Cerebellar nuclear complex (tissue), 1 donor: ENCODE results near the gene CCDC9B.
A peak's percentile ranks its signal among the peaks of the same experiment; 100 is the strongest.

Source experiments
- DNase-seq, 2 experiments: peaks; one replicate each; lab custom pipeline; 2025; lab: John Stamatoyannopoulos, UW

The CCDC9B gene

GRCh38 chr15:40340740-40341400 is at the start of gene CCDC9B:
Gene CCDC9B, minus strand, starts transcription at chr15:40340939. Its CDS starts 120 bp downstream, at chr15:40340819.
- DNase-seq, result no peak

- DNase-seq, result no peak
Observed at GRCh38 chr15:40389824-40390595, 49.3 kb upstream of the CCDC9B start.

- DNase-seq, result no peak
Observed at GRCh38 chr15:40388941-40389823, 48.4 kb upstream of the CCDC9B start.

- DNase-seq, result no peak
Observed at GRCh38 chr15:40386480-40386879, 45.7 kb upstream of the CCDC9B start.

- DNase-seq, result peak; percentile 53 to 82
Observed at GRCh38 chr15:40382580-40383456, 42.1 kb upstream of the CCDC9B start, which contains the start of gene KNSTRN. Gene KNSTRN, plus strand, starts transcription at chr15:40382721. Its CDS starts 115 bp downstream, at chr15:40382836.

- no peak for DNase-seq
Observed at GRCh38 chr15:40381818-40382529, 41.2 kb upstream of the CCDC9B start.

- no peak for DNase-seq
Observed at GRCh38 chr15:40380636-40381035, 39.9 kb upstream of the CCDC9B start.

GRCh38 chr15:40379853-40380252 is 39.1 kb upstream of the CCDC9B start:
- DNase-seq, result no peak

- no peak for DNase-seq
Observed at GRCh38 chr15:40379374-40379773, 38.6 kb upstream of the CCDC9B start.

GRCh38 chr15:40377606-40378005 is 36.9 kb upstream of the CCDC9B start:
- DNase-seq, result no peak

- no peak for DNase-seq
Observed at GRCh38 chr15:40372981-40373380, 32.2 kb upstream of the CCDC9B start.

GRCh38 chr15:40369971-40370370 is 29.2 kb upstream of the CCDC9B start:
- DNase-seq, result no peak

- no peak for DNase-seq
Observed at GRCh38 chr15:40369474-40369869, 28.7 kb upstream of the CCDC9B start.

GRCh38 chr15:40368719-40369473 is 28.2 kb upstream of the CCDC9B start:
- no peak for DNase-seq

GRCh38 chr15:40367686-40368611 is 27.2 kb upstream of the CCDC9B start:
- peak in 1 of 2 experiments; percentile 34 for DNase-seq

GRCh38 chr15:40367371-40367685 is 26.6 kb upstream of the CCDC9B start:
- DNase-seq, result no peak

GRCh38 chr15:40366457-40367370 is 26.0 kb upstream of the CCDC9B start:
- DNase-seq, result peak; percentile 45 to 78
